Mammary epithelial cell (primary cell): Measurements from ENCODE around the gene HERC4.

ENCODE experiments used
- EZH2 ChIP-seq: IDR thresholded peaks from 2 replicates; pipeline ENCODE4 v1.6.1; 2012; ENCODE audit warnings: low read length, inconsistent platforms, borderline replicate concordance
- TF ChIP-seq, protein P1 (sequence below), 2 donors: IDR thresholded peaks in 1 of 2; conservative IDR thresholded peaks in 1 of 2; 2 replicates each; pipeline ENCODE4 v1.5.1; 2011 to 2012; ENCODE audit warnings: inconsistent platforms in 2 of 2, low read length in 2 of 2, mild to moderate bottlenecking in 2 of 2, control low read depth in 1 of 2, low read depth in 1 of 2; ENCODE audit not compliant: insufficient read depth in 1 of 2; ENCODE audit errors: extremely low read depth in 1 of 2

- TF ChIP-seq, protein P1, sequence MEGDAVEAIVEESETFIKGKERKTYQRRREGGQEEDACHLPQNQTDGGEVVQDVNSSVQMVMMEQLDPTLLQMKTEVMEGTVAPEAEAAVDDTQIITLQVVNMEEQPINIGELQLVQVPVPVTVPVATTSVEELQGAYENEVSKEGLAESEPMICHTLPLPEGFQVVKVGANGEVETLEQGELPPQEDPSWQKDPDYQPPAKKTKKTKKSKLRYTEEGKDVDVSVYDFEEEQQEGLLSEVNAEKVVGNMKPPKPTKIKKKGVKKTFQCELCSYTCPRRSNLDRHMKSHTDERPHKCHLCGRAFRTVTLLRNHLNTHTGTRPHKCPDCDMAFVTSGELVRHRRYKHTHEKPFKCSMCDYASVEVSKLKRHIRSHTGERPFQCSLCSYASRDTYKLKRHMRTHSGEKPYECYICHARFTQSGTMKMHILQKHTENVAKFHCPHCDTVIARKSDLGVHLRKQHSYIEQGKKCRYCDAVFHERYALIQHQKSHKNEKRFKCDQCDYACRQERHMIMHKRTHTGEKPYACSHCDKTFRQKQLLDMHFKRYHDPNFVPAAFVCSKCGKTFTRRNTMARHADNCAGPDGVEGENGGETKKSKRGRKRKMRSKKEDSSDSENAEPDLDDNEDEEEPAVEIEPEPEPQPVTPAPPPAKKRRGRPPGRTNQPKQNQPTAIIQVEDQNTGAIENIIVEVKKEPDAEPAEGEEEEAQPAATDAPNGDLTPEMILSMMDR (conservative IDR thresholded peaks at IDR 0.05 in 1 of 2, IDR thresholded peaks at IDR 0.05 in 1 of 2; ENCODE audit: extremely low read depth in 1 of 2, insufficient read depth in 1 of 2, low read depth in 1 of 2, low read length in 2 of 2): no peak
- TF ChIP-seq EZH2: no peak
Measured at GRCh38 chr10:68088740-68089139, 13.7 kb upstream of the HERC4 start.
